ENCODE data around the gene TMEM63C.

- TF ChIP-seq CTCF (IDR thresholded peaks at IDR 0.05) (no peak), EZH2 (IDR thresholded peaks at IDR 0.05; ENCODE audit: borderline replicate concordance, insufficient read depth, low read depth, low read length, poor library complexity, severe bottlenecking) (no peak)
Measured at GRCh38 chr14:77284466-77284865, 102.9 kb downstream of the TMEM63C start.
